ENCODE results near the gene LAMB2. TPM values are rescaled to one million over a fixed set of nuclear protein-coding genes. Genes with fewer than 3 reads are reported as not detected.
A peak's percentile ranks its signal among the peaks of the same experiment; 100 is the strongest.

The LAMB2 gene
- total RNA-seq, 4 donors from 2014 or later = 312 to 485 (median 356) TPM

GRCh38 chr3:49171119-49171774 is 38.4 kb upstream of the LAMB2 start, which contains the start of gene KLHDC8B:
Gene KLHDC8B, plus strand, starts transcription at chr3:49171598. Its CDS starts 1,172 bp downstream, at chr3:49172770.
- TF ChIP-seq POLR2A (IDR thresholded peaks at IDR 0.05) = no peak
- peak in 1 of 3 donors; percentile 83 for TF ChIP-seq CTCF (IDR thresholded peaks at IDR 0.05)
- DNase-seq (ENCODE audit: low spot score in 2 of 2) = peak; percentile 79 to 97
- 1% methylated on average over 24 to 39 of the region's 57 CpGs for WGBS, 2 donors
- H3K4me3 ChIP-seq (ENCODE audit: low read depth, poor library complexity, severe bottlenecking) = peak within 1 kb of the TSS; percentile 49
- intact Hi-C loops (cut with DNase I; ENCODE audit: low total_unique reads) = loop anchor here (10.0 kb wide), 1 partner anchor 274 kb away; no protein-coding TSS in a partner anchor

GRCh38 chr3:49170744-49171118 is 37.9 kb upstream of the LAMB2 start:
- no peak for DNase-seq (ENCODE audit: low spot score in 2 of 2)
- H3K4me3 ChIP-seq (ENCODE audit: low read depth, poor library complexity, severe bottlenecking) = no peak overlapping the region
- TF ChIP-seq CTCF (IDR thresholded peaks at IDR 0.05) (no peak), POLR2A (IDR thresholded peaks at IDR 0.05) (no peak)
- WGBS, 2 donors = 0% methylated on average over 1 of the region's 1 CpG
- intact Hi-C loops (cut with DNase I; ENCODE audit: low total_unique reads) = loop anchor here (10.0 kb wide), 1 partner anchor 274 kb away; no protein-coding TSS in a partner anchor

- 94% methylated on average over 6 of the region's 6 CpGs for WGBS, 2 donors
- TF ChIP-seq CTCF (IDR thresholded peaks at IDR 0.05) (no peak), POLR2A (IDR thresholded peaks at IDR 0.05) (no peak)
- intact Hi-C loops (cut with DNase I; ENCODE audit: low total_unique reads) = loop anchor here (10.0 kb wide), 1 partner anchor 182 kb away; no protein-coding TSS in a partner anchor
- no peak for DNase-seq (ENCODE audit: low spot score in 2 of 2)
- H3K4me3 ChIP-seq (ENCODE audit: low read depth, poor library complexity, severe bottlenecking) = no peak overlapping the region
Observed at GRCh38 chr3:49166752-49167556, 34.1 kb upstream of the LAMB2 start.

- peak within 1 kb of the TSS; percentile 90 for H3K4me3 ChIP-seq (ENCODE audit: low read depth, poor library complexity, severe bottlenecking)
- peak; percentile 56 to 91 for DNase-seq (ENCODE audit: low spot score in 2 of 2)
- TF ChIP-seq CTCF (IDR thresholded peaks at IDR 0.05) (no peak), POLR2A (IDR thresholded peaks at IDR 0.05) (peak in 1 of 2 donors; percentile 1)
- WGBS, 2 donors = 8 to 11% methylated on average over 27 to 31 of the region's 69 CpGs
- intact Hi-C loops (cut with DNase I; ENCODE audit: low total_unique reads) = loop anchor here (10.0 kb wide), 1 partner anchor 181 kb away; no protein-coding TSS in a partner anchor
Observed at GRCh38 chr3:49165771-49166751, 33.2 kb upstream of the LAMB2 start, which contains the start of gene CCDC71. Gene CCDC71, minus strand, starts transcription at chr3:49166331. Its CDS starts 2,123 bp downstream, at chr3:49164208.

Data from lower leg skin (tissue), 4 donors.